Stimulated activated CD4-positive, alpha-beta T cell treated with anti-CD3 and anti-CD28 coated beads, Interleukin-4, amount 100 ng/mL, for 4 hours (primary cell): ENCODE measurements around the gene EYA2.
"Not testable (repeated sequence)": the region's sequence is repeated elsewhere in the genome, so short reads cannot be mapped to it uniquely, and the experiment has no call there.

ENCODE experiments used
- DNase-seq, 2 experiments: peaks; one replicate each; pipeline ENCODE4 v3.0.0-alpha.2; 2020

Gene EYA2

GRCh38 chr20:46897328-46897880 is 2.8 kb downstream of the EYA2 start:
- no peak for DNase-seq

- DNase-seq: no peak
These were observed 3.8 kb downstream of the EYA2 start for GRCh38 chr20:46898423-46898822.

- no peak for DNase-seq
These were observed 5.0 kb downstream of the EYA2 start for GRCh38 chr20:46899621-46900020.

GRCh38 chr20:46900086-46900485 is 5.4 kb downstream of the EYA2 start:
- DNase-seq: no peak

- DNase-seq: no peak
These were observed 6.2 kb downstream of the EYA2 start for GRCh38 chr20:46900826-46901225.

GRCh38 chr20:46901638-46902037 is 7.0 kb downstream of the EYA2 start:
- no peak for DNase-seq

- no peak for DNase-seq
These were observed 8.6 kb downstream of the EYA2 start for GRCh38 chr20:46903256-46903655.

GRCh38 chr20:46903937-46904336 is 9.3 kb downstream of the EYA2 start:
- no peak for DNase-seq

GRCh38 chr20:46905364-46906125 is 10.9 kb downstream of the EYA2 start:
- no peak for DNase-seq

GRCh38 chr20:46913329-46914044 is 18.8 kb downstream of the EYA2 start:
- DNase-seq: no peak

- DNase-seq: no peak
These were observed 20.2 kb downstream of the EYA2 start for GRCh38 chr20:46914789-46915379.

- DNase-seq: no peak
These were observed 21.1 kb downstream of the EYA2 start for GRCh38 chr20:46915575-46916257.

GRCh38 chr20:46916258-46916603 is 21.6 kb downstream of the EYA2 start:
- no peak for DNase-seq

GRCh38 chr20:46917155-46917554 is 22.5 kb downstream of the EYA2 start:
- no peak for DNase-seq

GRCh38 chr20:46920114-46920513 is 25.5 kb downstream of the EYA2 start:
- DNase-seq: no peak

GRCh38 chr20:46922841-46923240 is 28.2 kb downstream of the EYA2 start:
- not testable (repeated sequence) for DNase-seq

- no peak for DNase-seq
These were observed 28.9 kb downstream of the EYA2 start for GRCh38 chr20:46923550-46923949.

- DNase-seq: no peak
These were observed 34.0 kb downstream of the EYA2 start for GRCh38 chr20:46928580-46929132.

GRCh38 chr20:46929902-46930301 is 35.3 kb downstream of the EYA2 start:
- DNase-seq: no peak

- no peak for DNase-seq
These were observed 36.1 kb downstream of the EYA2 start for GRCh38 chr20:46930640-46931339.

GRCh38 chr20:46931699-46932098 is 37.1 kb downstream of the EYA2 start:
- no peak for DNase-seq

- DNase-seq: not testable (repeated sequence)
These were observed 37.8 kb downstream of the EYA2 start for GRCh38 chr20:46932439-46932838.
